ENCODE data around the gene OTOR. TPM values are rescaled to one million over a fixed set of nuclear protein-coding genes. Genes with fewer than 3 reads are reported as not detected.

Gene OTOR
- total and polyA plus RNA-seq, 7 donors = not detected

DNA sequence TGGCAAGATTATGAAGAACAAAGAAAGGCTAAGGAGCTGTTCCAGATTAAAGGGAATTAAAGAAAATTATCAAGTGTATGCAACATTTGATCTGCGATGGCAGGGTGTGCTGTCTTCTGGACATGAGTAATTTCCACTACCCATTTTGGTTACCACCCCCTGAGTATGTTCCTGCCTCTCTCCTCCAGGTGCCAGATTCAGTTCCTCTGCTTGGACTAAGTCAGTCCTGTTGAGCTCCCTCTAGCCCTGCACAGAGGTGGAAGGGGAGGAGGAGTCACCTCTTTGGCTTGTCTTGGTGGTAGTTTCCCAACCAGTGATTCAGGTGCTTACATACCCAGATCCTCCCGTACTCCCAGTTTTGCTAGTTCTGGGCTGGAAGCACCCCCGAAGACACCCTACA, 40.5 kb upstream of the OTOR start:
- DNase-seq = no peak
- no peak for TF ChIP-seq CTCF (IDR thresholded peaks at IDR 0.05)
- 91 to 97% (median 93%) methylated on average over 3 of the region's 3 CpGs for WGBS, 3 donors
- Histone ChIP-seq H3K27me3 (ENCODE audit: insufficient read depth in 3 of 3, low read length in 2 of 3) (no peaks in the 10 kb centered on the region), H3K4me1 (no peaks in the 10 kb centered on the region), H3K27ac (no peak overlapping the region), H3K4me3 (no peak overlapping the region), H3K9me3 (no peaks in the 10 kb centered on the region), H3K36me3 (ENCODE audit: insufficient read depth in 1 of 2, low read depth in 1 of 2) (no peaks in the 10 kb centered on the region)
- ATAC-seq = no peak
- intact Hi-C loops (cut with DNase I) = no loop called here

GRCh38 chr20:16708602-16709001, 39.6 kb upstream of the OTOR start:
- Histone ChIP-seq H3K27ac (no peak overlapping the region), H3K9me3 (no peaks in the 10 kb centered on the region), H3K4me3 (no peak overlapping the region), H3K27me3 (ENCODE audit: insufficient read depth in 3 of 3, low read length in 2 of 3) (no peaks in the 10 kb centered on the region), H3K4me1 (no peaks in the 10 kb centered on the region), H3K36me3 (ENCODE audit: insufficient read depth in 1 of 2, low read depth in 1 of 2) (no peaks in the 10 kb centered on the region)
- TF ChIP-seq CTCF (IDR thresholded peaks at IDR 0.05) = no peak
- intact Hi-C loops (cut with DNase I) = no loop called here
- no peak for DNase-seq
- no peak for ATAC-seq

DNA sequence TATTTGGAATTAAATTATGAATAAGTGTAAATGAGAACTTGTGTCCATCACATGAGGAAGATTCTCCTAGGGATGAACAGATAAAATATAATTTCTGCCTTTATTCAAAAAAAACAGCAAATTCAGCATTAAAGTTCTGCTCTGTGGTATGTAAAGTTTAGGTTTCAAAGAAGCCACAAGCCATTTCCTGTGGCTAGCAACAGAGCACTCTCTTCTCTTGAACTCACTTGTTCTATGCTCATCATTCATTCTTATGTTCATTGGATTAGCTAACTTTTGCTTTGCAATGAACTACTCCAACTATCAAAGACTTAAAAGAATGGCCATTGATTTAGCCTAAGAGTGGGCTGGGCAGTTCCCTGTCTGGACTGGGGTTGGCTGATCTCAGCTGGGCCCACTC, 39.1 kb upstream of the OTOR start:
- TF ChIP-seq CTCF (IDR thresholded peaks at IDR 0.05) = no peak
- DNase-seq = no peak
- intact Hi-C loops (cut with DNase I) = no loop called here
- H3K27ac ChIP-seq = no peak overlapping the region
- no peaks in the 10 kb centered on the region for H3K9me3 ChIP-seq
- H3K27me3 ChIP-seq (ENCODE audit: insufficient read depth in 3 of 3, low read length in 2 of 3) = no peaks in the 10 kb centered on the region
- no peak for ATAC-seq
- H3K4me1 ChIP-seq = no peaks in the 10 kb centered on the region
- no peak overlapping the region for H3K4me3 ChIP-seq
- H3K36me3 ChIP-seq (ENCODE audit: insufficient read depth in 1 of 2, low read depth in 1 of 2) = no peaks in the 10 kb centered on the region

DNA sequence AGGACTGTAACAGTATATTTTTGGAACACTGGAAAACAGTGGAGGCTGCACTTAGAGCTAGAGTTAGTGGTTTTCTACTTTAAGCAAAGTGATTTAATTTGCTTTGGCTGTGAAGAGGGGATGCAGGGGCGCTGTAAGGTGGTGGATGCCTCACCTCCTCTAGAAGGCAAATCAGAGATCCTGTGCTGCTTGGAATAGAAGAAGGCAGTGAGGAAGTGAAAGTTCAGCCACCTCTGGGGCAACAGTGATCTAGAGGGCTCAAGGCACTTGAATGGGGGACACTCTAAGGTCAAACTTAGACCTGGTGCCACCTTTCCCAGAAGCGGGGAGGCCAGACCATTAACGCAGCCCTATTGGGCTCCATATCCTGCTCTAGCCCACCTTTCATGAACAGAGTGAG, 37.4 kb upstream of the OTOR start:
- WGBS, 3 donors = 91 to 96% (median 95%) methylated on average over 3 of the region's 3 CpGs
- ATAC-seq (no peak), DNase-seq (no peak)
- Histone ChIP-seq H3K4me3 (no peak overlapping the region), H3K27ac (no peak overlapping the region), H3K27me3 (ENCODE audit: insufficient read depth in 3 of 3, low read length in 2 of 3) (no peaks in the 10 kb centered on the region), H3K4me1 (no peaks in the 10 kb centered on the region), H3K9me3 (no peaks in the 10 kb centered on the region), H3K36me3 (ENCODE audit: insufficient read depth in 1 of 2, low read depth in 1 of 2) (no peaks in the 10 kb centered on the region)
- no peak for TF ChIP-seq CTCF (IDR thresholded peaks at IDR 0.05)
- intact Hi-C loops (cut with DNase I) = no loop called here

DNA sequence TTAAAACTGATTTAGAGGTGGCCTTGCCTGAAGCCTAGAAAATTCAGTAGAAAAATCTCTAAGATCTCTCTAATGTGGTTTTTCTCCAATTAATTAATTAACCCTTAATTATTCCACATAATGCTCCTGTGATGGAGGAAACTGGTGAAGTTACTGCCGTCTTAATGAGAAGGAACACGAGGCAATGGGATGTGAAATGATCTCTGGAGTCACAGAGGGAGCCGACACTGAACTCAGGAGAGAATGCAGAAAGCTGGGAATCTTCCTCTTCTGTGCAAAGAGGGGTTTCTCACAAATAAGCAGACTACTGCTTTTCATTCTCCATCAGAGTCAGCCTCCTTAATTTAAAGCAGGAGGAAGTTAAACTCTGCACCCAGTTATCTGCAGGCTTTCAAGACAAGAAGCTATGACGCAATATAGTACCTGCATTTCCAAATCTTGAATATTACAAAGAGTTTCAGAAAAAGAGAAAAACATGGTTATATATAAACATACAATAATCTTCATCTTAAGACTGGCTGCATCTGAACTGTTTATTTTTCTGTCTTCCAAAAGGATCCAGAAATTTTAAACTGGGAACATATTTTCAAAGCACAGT, 36.4 kb upstream of the OTOR start:
- no peak overlapping the region for H3K4me3 ChIP-seq
- no peak for TF ChIP-seq CTCF (IDR thresholded peaks at IDR 0.05)
- DNase-seq (no peak), ATAC-seq (no peak)
- WGBS, 3 donors = 66 to 77% (median 76%) methylated on average over 4 of the region's 4 CpGs
- intact Hi-C loops (cut with DNase I) = no loop called here
- H3K27me3 ChIP-seq (ENCODE audit: insufficient read depth in 3 of 3, low read length in 2 of 3) = no peaks in the 10 kb centered on the region
- H3K4me1 ChIP-seq = no peaks in the 10 kb centered on the region
- H3K9me3 ChIP-seq = no peaks in the 10 kb centered on the region
- H3K36me3 ChIP-seq (ENCODE audit: insufficient read depth in 1 of 2, low read depth in 1 of 2) = no peaks in the 10 kb centered on the region
- H3K27ac ChIP-seq = no peak overlapping the region

All from psoas muscle (tissue), 8 donors.